SK-N-MC (cell line): ENCODE results near the gene UST.

Source experiments
- EZH2 ChIP-seq: fragments of 200-600 bp; sonication (generic); IDR thresholded peaks from one replicate; pipeline ENCODE4 v1.6.1; 2017; ENCODE audit warnings: antibody characterized with exemption
- FOXP2 ChIP-seq: optimal IDR thresholded peaks from 2 replicates; pipeline ENCODE3; 2011; ENCODE audit warnings: mild to moderate bottlenecking, moderate library complexity; ENCODE audit not compliant: insufficient read depth; ENCODE audit errors: extremely low read length, control extremely low read depth
- POLR2AphosphoS5 ChIP-seq: IDR thresholded peaks from 2 replicates; pipeline ENCODE4 v1.6.1; 2012; ENCODE audit warnings: mild to moderate bottlenecking, low read depth, low read length, borderline replicate concordance

GRCh38 chr6:148824291-148824690, 77.5 kb downstream of the UST start:
- TF ChIP-seq POLR2AphosphoS5 (no peak), EZH2 (no peak), FOXP2 (no peak)
